H1 (cell line): Measurements from ENCODE around the gene CACNA1C. TPM values are rescaled to one million over a fixed set of nuclear protein-coding genes. Genes with fewer than 3 reads are reported as not detected.

Experiments
- CTCF ChIA-PET: fragments of 300-600 bp; sonication (Branson Sonifier 250); formaldehyde crosslinking; loops from one replicate; lab custom pipeline; 2021; ENCODE audit not compliant: partially characterized antibody; lab: Charles Lee
- POLR2A ChIA-PET: fragments of 300-600 bp; sonication (Branson Sonifier 250); formaldehyde crosslinking; loops from one replicate; lab custom pipeline; 2021; ENCODE audit warnings: inconsistent platforms; ENCODE audit not compliant: partially characterized antibody; lab: Charles Lee
- DNase-seq, 2 experiments: peaks; one replicate each; pipeline versions ENCODE4 v3.0.0 to v3.0.0-alpha.2; 2010 to 2022; ENCODE audit warnings: low spot score in 2 of 2, low read depth in 1 of 2, mixed read lengths in 1 of 2
- FAIRE-seq: peaks from 2 replicates; lab custom pipeline; 2011; peaks lifted over from hg19 to GRCh38; lab: Jason Lieb, UNC
- H2AFZ ChIP-seq: 2 replicates; pipeline ENCODE4 v1.8.1; 2012; ENCODE audit warnings: low read length, inconsistent platforms
- H2AK5ac ChIP-seq: 2 replicates; pipeline ENCODE4 v1.6.1; 2013; ENCODE audit warnings: low read depth, low read length
- H2BK120ac ChIP-seq: replicated peaks from 2 replicates; pipeline ENCODE3; 2013; ENCODE audit warnings: low read depth, low read length, inconsistent platforms
- H2BK12ac ChIP-seq: 2 replicates; pipeline ENCODE4 v1.6.1; 2013; ENCODE audit warnings: low read depth, low read length
- H2BK15ac ChIP-seq: 2 replicates; pipeline ENCODE4 v1.6.1; 2013; ENCODE audit warnings: low read length
- H2BK20ac ChIP-seq: 2 replicates; pipeline ENCODE4 v1.6.1; 2013; ENCODE audit warnings: low read length
- H2BK5ac ChIP-seq: 2 replicates; pipeline ENCODE4 v1.6.1; 2013; ENCODE audit warnings: low read depth, low read length
- H3K14ac ChIP-seq: 2 replicates; pipeline ENCODE4 v1.6.1; 2013; ENCODE audit warnings: inconsistent platforms; ENCODE audit not compliant: insufficient read length
- H3K18ac ChIP-seq: 2 replicates; pipeline ENCODE4 v1.6.1; 2013; ENCODE audit warnings: low read length; ENCODE audit errors: extremely low read depth
- H3K23ac ChIP-seq: 2 replicates; pipeline ENCODE4 v1.6.1; 2013; ENCODE audit warnings: inconsistent platforms; ENCODE audit not compliant: insufficient read length
- H3K23me2 ChIP-seq: 2 replicates; pipeline ENCODE4 v1.6.1; 2013; ENCODE audit warnings: low read depth, low read length
- H3K27ac ChIP-seq: 2 replicates; pipeline ENCODE4 v1.6.1; 2011; ENCODE audit warnings: low read depth, low read length, inconsistent platforms
- H3K27me3 ChIP-seq, 4 experiments: replicated peaks in 1 of 4; 1 replicate in 1 of 4; 2 replicates in 3 of 4; pipeline versions ENCODE4 v1.6.1 to v1.8.1; 2011 to 2013; ENCODE audit warnings: low read length in 3 of 4, mild to moderate bottlenecking in 3 of 4, inconsistent platforms in 2 of 4, mixed read lengths in 2 of 4, moderate library complexity in 1 of 4; ENCODE audit not compliant: control insufficient read depth in 3 of 4, insufficient read depth in 3 of 4; ENCODE audit errors: extremely low read depth in 1 of 4
- H3K36me3 ChIP-seq, 4 experiments: 2 replicates each; pipeline versions ENCODE4 v1.6.1 to v1.8.1; 2011 to 2013; ENCODE audit warnings: mild to moderate bottlenecking in 4 of 4, low read length in 3 of 4, moderate library complexity in 2 of 4, control low read depth in 1 of 4, inconsistent platforms in 1 of 4; ENCODE audit not compliant: insufficient read depth in 4 of 4, control insufficient read depth in 2 of 4
- H3K4ac ChIP-seq: replicated peaks from 2 replicates; pipeline ENCODE3; 2013; ENCODE audit warnings: low read length, low read depth, mixed read lengths, inconsistent platforms; ENCODE audit not compliant: insufficient read length
- H3K4me1 ChIP-seq, 4 experiments: replicated peaks in 1 of 4; 1 replicate in 1 of 4; 2 replicates in 3 of 4; pipeline versions ENCODE4 v1.6.1 to v1.8.1; 2011 to 2013; ENCODE audit warnings: low read length in 3 of 4, inconsistent platforms in 2 of 4, mixed read lengths in 1 of 4; ENCODE audit not compliant: insufficient read depth in 4 of 4, control insufficient read depth in 3 of 4
- H3K4me2 ChIP-seq, 2 experiments: 2 replicates each; pipeline versions ENCODE4 v1.6.1 to v1.8.1; 2011 to 2013; ENCODE audit warnings: low read depth in 2 of 2, low read length in 2 of 2, control low read depth in 1 of 2, inconsistent platforms in 1 of 2, mild to moderate bottlenecking in 1 of 2; ENCODE audit not compliant: insufficient read depth in 1 of 2
- H3K4me3 ChIP-seq, 4 experiments: fragments of 200-600, 300-600 bp in 1 of 4; sonication (generic), shearing (Covaris generic), sonication (Bioruptor Twin) in 1 of 4; 2 replicates each; pipeline versions ENCODE4 v1.5.1 to v1.8.1; 2011 to 2016; ENCODE audit warnings: low read length in 4 of 4, low read depth in 3 of 4, control low read depth in 2 of 4, inconsistent platforms in 2 of 4, mild to moderate bottlenecking in 2 of 4, mixed read lengths in 1 of 4, moderate library complexity in 1 of 4; ENCODE audit not compliant: insufficient read depth in 2 of 4; ENCODE audit errors: extremely low read depth in 1 of 4
- H3K56ac ChIP-seq: replicated peaks from 2 replicates; pipeline ENCODE3; 2013; ENCODE audit warnings: low read depth, mild to moderate bottlenecking, mixed read lengths, low read length, inconsistent platforms; ENCODE audit not compliant: insufficient read length
- H3K79me1 ChIP-seq: 2 replicates; pipeline ENCODE4 v1.6.1; 2013; ENCODE audit warnings: low read depth, low read length, control low read depth
- H3K79me2 ChIP-seq, 2 experiments: 2 replicates each; pipeline versions ENCODE4 v1.6.1 to v1.8.1; 2012 to 2013; ENCODE audit warnings: low read length in 2 of 2, mild to moderate bottlenecking in 2 of 2, inconsistent platforms in 1 of 2; ENCODE audit not compliant: insufficient read depth in 2 of 2, control insufficient read depth in 1 of 2
- H3K9ac ChIP-seq, 4 experiments: replicated peaks in 1 of 4; 1 replicate in 1 of 4; 2 replicates in 3 of 4; pipeline versions ENCODE4 v1.6.1 to v1.8.1; 2011 to 2013; ENCODE audit warnings: low read depth in 3 of 4, low read length in 3 of 4, control low read depth in 2 of 4, mild to moderate bottlenecking in 2 of 4, moderate library complexity in 2 of 4, inconsistent platforms in 1 of 4; ENCODE audit errors: extremely low read depth in 1 of 4
- H3K9me3 ChIP-seq, 2 experiments: 2 replicates each; pipeline versions ENCODE4 v1.6.1 to v1.8.1; 2012 to 2013; ENCODE audit warnings: mild to moderate bottlenecking in 2 of 2, moderate library complexity in 2 of 2, control low read depth in 1 of 2, inconsistent platforms in 1 of 2, low read depth in 1 of 2, low read length in 1 of 2, mixed read lengths in 1 of 2; ENCODE audit not compliant: insufficient read depth in 2 of 2
- H4K20me1 ChIP-seq, 2 experiments: replicated peaks in 1 of 2; 2 replicates each; pipeline versions ENCODE3 to v1.8.1; 2011 to 2013; ENCODE audit warnings: inconsistent platforms in 2 of 2, low read length in 2 of 2, mild to moderate bottlenecking in 1 of 2; ENCODE audit not compliant: insufficient read depth in 2 of 2, control insufficient read depth in 1 of 2
- H4K5ac ChIP-seq: 2 replicates; pipeline ENCODE4 v1.6.1; 2013; ENCODE audit warnings: low read length, low read depth, mixed read lengths, inconsistent platforms; ENCODE audit not compliant: insufficient read length
- H4K8ac ChIP-seq: 2 replicates; pipeline ENCODE4 v1.8.0; 2013; ENCODE audit warnings: mild to moderate bottlenecking, moderate library complexity, low read length, inconsistent platforms; ENCODE audit not compliant: insufficient read depth; ENCODE audit errors: extremely low read depth
- H4K91ac ChIP-seq: replicated peaks from 2 replicates; pipeline ENCODE3; 2013; ENCODE audit warnings: low read length, mixed read lengths, inconsistent platforms; ENCODE audit not compliant: insufficient read length
- ATF3 ChIP-seq: IDR thresholded peaks from 2 replicates; pipeline ENCODE4 v1.6.1; 2011; ENCODE audit warnings: low read depth, mild to moderate bottlenecking, low read length; ENCODE audit not compliant: insufficient read depth
- CBX8 ChIP-seq: fragments of 300-800, 300-1000 bp; sonication (generic); IDR thresholded peaks from 2 replicates; pipeline ENCODE4 v1.7.1; 2016; ENCODE audit warnings: low read depth, low read length, borderline replicate concordance
- CEBPB ChIP-seq: IDR thresholded peaks from 2 replicates; pipeline ENCODE4 v1.6.1; 2012; ENCODE audit warnings: low read depth, low read length
- CTCF ChIP-seq, 3 experiments: IDR thresholded peaks; 1 replicate in 2 of 3; 2 replicates in 1 of 3; pipeline versions ENCODE4 v1.5.1 to v1.6.1; 2011; ENCODE audit warnings: low read length in 3 of 3, mild to moderate bottlenecking in 3 of 3, inconsistent platforms in 2 of 3, low read depth in 1 of 3, moderate library complexity in 1 of 3; ENCODE audit not compliant: insufficient read depth in 1 of 3; ENCODE audit errors: control extremely low read depth in 1 of 3
- HDAC6 ChIP-seq: IDR thresholded peaks from one replicate; pipeline ENCODE4 v1.7.1; 2012; ENCODE audit warnings: low read depth, mild to moderate bottlenecking, inconsistent platforms, low read length, moderate library complexity
- JUN ChIP-seq: IDR thresholded peaks from 2 replicates; pipeline ENCODE4 v1.6.1; 2011; ENCODE audit warnings: low read depth, mild to moderate bottlenecking, improper control_type of control experiment, low read length
- RAD21 ChIP-seq, 2 experiments: IDR thresholded peaks in 1 of 2; conservative IDR thresholded peaks in 1 of 2; 2 replicates each; pipeline ENCODE4 v1.6.1; 2011; ENCODE audit warnings: low read depth in 2 of 2, low read length in 2 of 2, improper control_type of control experiment in 1 of 2, inconsistent platforms in 1 of 2, mild to moderate bottlenecking in 1 of 2, moderate library complexity in 1 of 2
- SAP30 ChIP-seq: fragments of 300-600 bp; sonication (generic); IDR thresholded peaks from 2 replicates; pipeline ENCODE4 v1.7.1; 2012; ENCODE audit warnings: low read length, moderate library complexity, mild to moderate bottlenecking, inconsistent platforms; ENCODE audit not compliant: insufficient read depth, insufficient replicate concordance
- SIRT6 ChIP-seq: IDR thresholded peaks from one replicate; pipeline ENCODE4 v1.7.1; 2012; ENCODE audit warnings: low read length, inconsistent platforms
- SP2 ChIP-seq: IDR thresholded peaks from 2 replicates; pipeline ENCODE4 v1.6.1; 2012; ENCODE audit warnings: mild to moderate bottlenecking, low read length, inconsistent platforms
- SP4 ChIP-seq: IDR thresholded peaks from 2 replicates; pipeline ENCODE4 v1.6.1; 2012; ENCODE audit warnings: low read length, inconsistent platforms
- WGBS, 2 experiments: shearing (Covaris generic) in 1 of 2; methylation state at CpG; one replicate each; pipeline versions ENCODE4 v1.1.6 to v1.1.7; 2013 to 2015; ENCODE audit warnings: low lambda C conversion rate in 2 of 2, mixed read lengths in 2 of 2, inconsistent platforms in 1 of 2, low coverage in 1 of 2, missing lambda C conversion rate in 1 of 2; ENCODE audit not compliant: insufficient replicate concordance in 2 of 2, insufficient coverage in 1 of 2, insufficient read length in 1 of 2; ENCODE audit errors: extremely low coverage in 1 of 2, missing lambda C conversion rate in 1 of 2; 5-methylcytosine and 5-hydroxymethylcytosine counted together
- polyA plus RNA-seq, 7 experiments: library from polyadenylated mRNA; depleted of rRNA in 3 of 7; stranded (reverse) in 5 of 7; unstranded in 2 of 7; fragments of >200 nt in 5 of 7; fragments of 200-250 nt in 2 of 7; gene quantifications; 1 replicate in 5 of 7; 2 replicates in 1 of 7; 4 replicates in 1 of 7; pipeline versions ENCODE4 v1.2.1 to v1.2.3, GENCODE V29; 2011 to 2013; ENCODE audit warnings: missing spikeins in 2 of 7, mixed read lengths in 2 of 7
- total RNA-seq: library from RNA; stranded (reverse); fragmentation: NEBNext Ultra II Directional; extraction: Animal tissue kit (Norgen Biotek cat#: 25700); gene quantifications from 2 replicates; pipeline ENCODE4 v1.2.1, GENCODE V29; 2021

The CACNA1C gene
- total and polyA plus RNA-seq, 2 of the 8 experiments (the other 6 are each of a cell fraction or from before 2014, with no cell fraction given): 1.3 TPM

- Histone ChIP-seq H4K20me1 (no peaks in the 10 kb centered on the region), H3K14ac (no peak overlapping the region), H4K8ac (no peak overlapping the region), H4K5ac (no peak overlapping the region), H3K27me3 (no peaks in the 10 kb centered on the region), H2BK12ac (no peak overlapping the region), H2AK5ac (0 out of 2 replicates have a peak overlapping the region, but pooled peaks have one; percentile 41), H2BK120ac (no peak overlapping the region), H3K23me2 (no peaks in the 10 kb centered on the region), H3K4me3 (no peak overlapping the region), H3K23ac (no peak overlapping the region), H2BK20ac (no peak overlapping the region), H3K4me2 (no peak overlapping the region), H2BK15ac (no peak overlapping the region), H3K36me3 (no peaks in the 10 kb centered on the region; a peak in 1 of 8 replicates), H3K9me3 (peaks cover 4 to 6% of the 10 kb centered on the region in 2 experiments; a peak in 2 of 4 replicates), H3K27ac (no peak overlapping the region), H3K56ac (no peak overlapping the region), H2AFZ (no peak overlapping the region), H3K4me1 (no peaks in the 10 kb centered on the region; a peak in 1 of 7 replicates), H3K79me1 (no peaks in the 10 kb centered on the region), H3K18ac (no peak overlapping the region), H4K91ac (no peak overlapping the region), H2BK5ac (no peak overlapping the region), H3K9ac (no peak overlapping the region), H3K4ac (no peak overlapping the region), H3K79me2 (no peaks in the 10 kb centered on the region)
- DNase-seq (no peak), FAIRE-seq (no peak)
- POLR2A ChIA-PET: no interaction called here
- 83% methylated on average over 6 of the region's 6 CpGs; no CpG with 5 or more reads in 1 of the 2 experiments for WGBS, 2 experiments
- CTCF ChIA-PET: interaction anchor here (0.8 to 1.8 kb wide), 8 partner anchors 18 to 205 kb away, joined by 3 to 9 read pairs (median 4); no protein-coding TSS in a partner anchor
- TF ChIP-seq JUN: no peak
- TF ChIP-seq SP4: no peak
- TF ChIP-seq SIRT6: no peak
- TF ChIP-seq CBX8: no peak
- TF ChIP-seq SAP30: no peak
- TF ChIP-seq CTCF (IDR thresholded peaks at IDR 0.05; ENCODE audit: control extremely low read depth in 1 of 3, insufficient read depth in 1 of 3, low read depth in 1 of 3, low read length in 3 of 3): peak in 1 of 3 experiments; percentile 8; a peak in 1 of 4 replicates
- TF ChIP-seq ATF3: no peak
- TF ChIP-seq SP2: no peak
- peak in 1 of 2 experiments; percentile 16; a peak in 2 of 4 replicates for TF ChIP-seq RAD21 (IDR thresholded peaks at IDR 0.05 in 1 of 2, conservative IDR thresholded peaks at IDR 0.05 in 1 of 2; ENCODE audit: low read depth in 2 of 2, low read length in 2 of 2)
- no peak for TF ChIP-seq CEBPB
- TF ChIP-seq HDAC6: no peak
Observed at GRCh38 chr12:2082321-2082720, 29.5 kb downstream of the CACNA1C start.
